Embryonic facial prominence (tissue), 1 donor: ENCODE measurements around the gene TCF12.

ENCODE experiments used
- DNase-seq: peaks from one replicate; pipeline ENCODE4 v3.0.0-alpha.2; 2016; ENCODE audit errors: extremely low spot score

The TCF12 gene

DNA sequence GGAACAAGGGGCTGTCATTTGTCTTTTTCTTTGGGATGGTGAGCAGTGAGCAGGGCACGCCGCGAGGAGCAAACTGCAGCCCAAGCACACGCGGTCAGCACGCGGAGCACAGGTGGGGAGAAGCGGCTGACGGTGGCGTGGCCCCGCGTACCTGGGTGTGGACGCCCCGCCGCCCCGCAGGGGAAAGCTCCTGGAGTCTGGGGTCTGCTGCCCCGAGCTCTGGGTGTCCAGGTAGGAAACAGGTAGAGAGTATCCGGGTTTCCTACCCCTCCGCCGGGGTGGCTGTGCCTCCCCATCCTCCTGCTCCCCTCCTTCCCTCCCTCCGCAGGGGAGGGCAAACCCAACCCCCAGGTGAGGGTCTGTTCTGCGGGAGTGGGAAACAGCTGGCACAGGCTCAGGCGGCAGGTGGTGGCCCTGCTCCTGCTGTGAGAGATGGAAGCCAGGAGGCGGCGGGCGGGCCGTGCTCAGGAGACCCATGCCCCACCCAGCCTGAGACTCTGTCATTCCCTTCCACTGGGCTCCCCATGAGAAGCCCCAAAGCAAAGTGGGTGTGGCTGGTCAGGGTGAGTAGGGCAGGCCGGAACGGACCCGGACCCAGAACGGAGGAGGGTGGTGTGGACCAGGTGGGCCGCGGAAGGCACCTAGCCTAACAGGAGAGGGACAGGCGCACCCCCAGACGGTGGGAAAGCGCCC is 400.9 kb downstream of the TCF12 start:
- no peak for DNase-seq

GRCh38 chr15:57319919-57320560 is 401.6 kb downstream of the TCF12 start:
- DNase-seq = no peak

DNA sequence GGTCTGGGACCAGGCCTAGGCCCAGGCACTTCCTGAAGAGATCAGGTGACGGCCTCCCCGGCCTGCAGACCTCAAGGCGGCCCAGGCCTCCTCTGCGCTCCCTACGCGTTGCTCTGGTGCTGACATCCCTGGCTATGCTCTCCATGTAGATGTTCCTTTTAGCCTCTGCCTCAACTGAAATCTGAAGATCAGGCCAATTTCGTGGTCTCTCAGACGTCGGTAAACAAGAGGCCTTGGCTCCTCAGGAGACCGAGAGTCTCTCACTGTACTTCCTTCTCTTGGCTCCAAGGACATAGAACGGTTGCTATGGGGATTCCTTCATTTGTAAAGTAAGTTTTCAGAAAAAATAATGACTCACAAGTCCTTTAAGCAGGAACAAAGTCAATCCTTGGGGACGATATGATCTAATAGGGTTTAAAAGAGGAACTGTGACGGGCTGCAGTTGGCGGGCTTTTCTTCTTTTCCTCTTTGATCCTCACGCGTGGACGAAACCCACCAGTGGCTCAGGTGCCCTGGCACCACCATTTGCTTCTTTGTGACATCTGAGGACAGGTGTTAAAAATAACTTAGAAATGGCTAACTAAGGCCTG is 402.3 kb downstream of the TCF12 start:
- DNase-seq = no peak

DNA sequence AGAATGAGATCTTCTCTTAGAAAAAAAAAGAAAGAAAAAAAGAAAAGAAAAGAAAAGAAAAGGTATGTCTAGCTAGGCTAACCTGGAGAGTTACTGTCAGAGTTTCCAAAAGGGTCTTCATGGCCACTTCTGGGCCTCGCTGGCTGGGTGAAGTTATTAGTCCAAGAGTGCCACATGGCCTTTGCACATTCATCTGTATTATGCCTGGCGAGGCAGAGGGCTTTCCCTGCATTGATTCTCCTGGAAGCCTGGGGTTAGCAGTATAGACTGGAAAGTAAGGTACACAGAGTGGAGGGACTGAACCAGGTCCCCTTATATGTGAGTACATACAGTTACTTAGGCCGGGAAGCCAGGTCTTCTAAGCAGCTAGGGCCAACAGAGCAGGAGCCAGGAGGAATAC is 403.0 kb downstream of the TCF12 start:
- DNase-seq = no peak

- DNase-seq = no peak
These were observed 403.6 kb downstream of the TCF12 start for GRCh38 chr15:57321973-57322601.

- no peak for DNase-seq
These were observed 404.3 kb downstream of the TCF12 start for GRCh38 chr15:57322602-57323250.

GRCh38 chr15:57323299-57323805 is 404.9 kb downstream of the TCF12 start:
- DNase-seq = no peak

- no peak for DNase-seq
These were observed 405.6 kb downstream of the TCF12 start for GRCh38 chr15:57323806-57324589.

- DNase-seq = no peak
These were observed 406.1 kb downstream of the TCF12 start for GRCh38 chr15:57324590-57324890.

- DNase-seq = no peak
These were observed 406.7 kb downstream of the TCF12 start for GRCh38 chr15:57324944-57325679.

GRCh38 chr15:57326196-57326595 is 407.8 kb downstream of the TCF12 start:
- no peak for DNase-seq

GRCh38 chr15:57327985-57328471 is 409.6 kb downstream of the TCF12 start:
- no peak for DNase-seq

- DNase-seq = no peak
These were observed 410.0 kb downstream of the TCF12 start for GRCh38 chr15:57328479-57328878.

DNA sequence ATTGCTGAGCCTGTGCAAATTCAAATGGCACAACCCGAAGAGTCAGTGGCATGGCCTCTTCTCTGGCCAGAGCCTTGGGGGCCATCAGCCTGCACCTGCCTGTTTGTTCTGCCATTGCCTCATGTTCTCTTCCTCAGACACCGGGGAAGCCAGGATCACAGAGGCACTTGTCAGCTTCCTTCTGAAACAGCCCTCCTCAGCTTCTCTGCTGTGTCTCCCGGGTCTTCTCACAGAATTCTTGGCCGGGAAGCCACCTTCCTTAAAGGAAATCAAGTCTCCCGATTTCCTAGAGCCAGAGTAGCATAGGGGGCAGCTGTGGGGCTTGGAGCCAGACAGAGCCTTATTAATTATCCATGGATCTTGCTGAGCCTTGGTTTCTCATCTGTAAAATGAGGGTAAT is 410.5 kb downstream of the TCF12 start:
- DNase-seq = no peak

DNA sequence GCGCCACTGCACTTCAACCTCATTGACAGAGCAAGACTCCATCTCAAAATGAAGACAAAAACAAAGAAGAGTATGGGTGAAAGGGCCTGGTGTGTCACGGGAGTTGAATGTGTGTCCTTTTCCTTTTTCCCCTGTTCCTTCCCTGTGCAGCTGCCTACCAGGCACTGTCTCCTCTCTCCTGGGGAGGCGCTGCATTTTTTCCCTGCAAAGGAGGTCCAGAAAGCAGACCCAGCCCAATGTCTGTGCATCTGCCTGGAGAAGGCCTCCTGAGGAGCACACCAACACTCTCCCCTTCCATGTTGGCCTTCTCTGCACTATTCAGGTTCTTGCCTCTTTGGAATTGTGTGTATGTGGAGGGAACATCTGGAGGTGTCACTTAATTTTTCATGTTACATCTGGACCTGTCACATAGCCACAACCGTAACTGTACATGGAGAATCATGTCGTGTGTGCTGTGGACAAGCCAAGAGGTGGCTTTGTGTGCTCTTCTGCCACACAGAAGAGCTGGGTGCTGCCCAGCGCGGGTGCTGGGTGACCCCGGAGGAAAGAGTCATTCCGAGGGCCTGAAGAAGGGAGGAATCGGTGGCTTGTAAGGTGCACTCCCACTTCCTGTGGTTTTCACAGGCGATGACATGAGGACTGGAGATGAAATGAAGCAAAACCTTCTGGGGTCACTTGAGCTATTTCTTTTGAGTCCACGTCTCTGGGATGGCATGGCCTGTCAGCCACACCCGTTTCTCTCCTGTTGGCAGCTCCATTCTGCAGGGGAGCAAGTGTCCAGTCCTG is 411.3 kb downstream of the TCF12 start:
- DNase-seq = no peak

- no peak for DNase-seq
These were observed 412.3 kb downstream of the TCF12 start for GRCh38 chr15:57330619-57331340.

GRCh38 chr15:57332326-57332725 is 413.9 kb downstream of the TCF12 start:
- no peak for DNase-seq

DNA sequence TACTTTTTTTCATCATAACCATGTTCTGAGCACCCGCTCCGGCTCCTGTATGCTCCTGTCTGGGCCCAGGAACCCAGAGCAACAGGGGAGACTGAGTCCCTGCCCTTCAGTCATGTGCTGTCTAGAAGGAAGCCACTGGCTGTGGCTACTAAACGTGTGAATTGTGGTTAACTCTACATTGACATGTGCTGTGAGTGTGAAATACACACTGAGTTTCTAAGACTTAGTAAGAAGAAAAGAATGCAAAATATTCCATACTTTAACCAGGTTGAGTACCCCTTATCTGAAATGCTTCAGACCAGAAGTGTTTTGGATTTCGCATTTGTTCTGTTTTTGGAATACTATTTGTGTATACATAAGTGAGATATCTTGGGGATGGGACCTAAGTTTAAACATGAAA is 415.0 kb downstream of the TCF12 start:
- DNase-seq = no peak

DNA sequence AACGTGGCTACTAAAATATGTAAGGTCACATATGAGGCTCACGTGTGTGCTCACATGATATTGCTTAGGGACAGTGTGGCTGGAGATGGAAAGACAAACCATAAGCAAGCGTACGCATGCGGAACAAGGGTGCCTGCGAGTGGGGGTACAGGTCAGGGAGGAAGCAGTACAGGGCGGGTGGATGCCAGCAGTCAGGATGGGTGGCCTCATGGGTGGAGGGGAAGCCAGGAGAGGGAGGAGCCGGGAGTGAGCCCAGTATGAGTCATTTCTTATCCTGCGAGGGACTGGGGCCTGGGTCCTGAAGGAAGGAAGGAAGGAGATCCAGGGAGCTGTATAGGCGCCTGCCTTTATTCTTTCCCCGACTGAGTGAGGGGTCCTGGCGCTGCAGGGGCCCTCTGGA is 415.8 kb downstream of the TCF12 start:
- no peak for DNase-seq
